GM12874 (cell line): ENCODE measurements around the gene TOP1.

Experiments used
- CTCF ChIP-seq: IDR thresholded peaks from 2 replicates; pipeline ENCODE4 v1.5.1; 2011; ENCODE audit warnings: low read depth, mild to moderate bottlenecking, control low read depth, low read length, moderate library complexity; ENCODE audit not compliant: insufficient read depth

The TOP1 gene

GRCh38 chr20:41161886-41162285, 133.3 kb downstream of the TOP1 start:
- no peak for TF ChIP-seq CTCF

GRCh38 chr20:41162396-41162795, 133.8 kb downstream of the TOP1 start:
- TF ChIP-seq CTCF = no peak

- no peak for TF ChIP-seq CTCF
Observed at GRCh38 chr20:41163821-41164220, 135.2 kb downstream of the TOP1 start.

GRCh38 chr20:41165001-41165882, 136.6 kb downstream of the TOP1 start:
- no peak for TF ChIP-seq CTCF

- no peak for TF ChIP-seq CTCF
Observed at GRCh38 chr20:41166201-41167117, 137.8 kb downstream of the TOP1 start.

- no peak for TF ChIP-seq CTCF
Observed at GRCh38 chr20:41167118-41167470, 138.5 kb downstream of the TOP1 start.
